Measurements from ENCODE around the gene RITA1. TPM values are rescaled to one million over a fixed set of nuclear protein-coding genes. Genes with fewer than 3 reads are reported as not detected.

Gene RITA1
- total and polyA plus RNA-seq, 4 donors, result 9.1 to 19.7 (median 14.3) TPM

DNA sequence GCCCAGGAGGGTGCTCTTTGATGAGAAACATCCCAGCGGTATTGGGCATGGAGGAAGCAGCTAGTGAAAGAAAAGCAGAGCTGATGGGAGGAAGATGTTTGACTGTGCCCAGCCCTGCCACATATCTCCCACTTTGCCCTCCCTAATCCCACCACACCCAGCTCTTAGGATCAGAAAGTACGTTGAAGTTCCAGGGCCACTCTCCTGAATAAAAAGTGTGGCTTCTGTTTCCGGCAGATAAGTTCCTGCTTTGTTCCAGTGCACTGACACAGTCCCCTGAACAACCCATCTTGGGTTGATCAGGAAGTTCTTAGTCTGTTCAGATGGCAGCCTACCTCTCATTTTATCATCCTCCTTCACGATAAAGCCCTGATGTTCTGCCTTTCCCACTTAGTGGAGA, 52.2 kb downstream of the RITA1 start:
- TF ChIP-seq, protein P1, sequence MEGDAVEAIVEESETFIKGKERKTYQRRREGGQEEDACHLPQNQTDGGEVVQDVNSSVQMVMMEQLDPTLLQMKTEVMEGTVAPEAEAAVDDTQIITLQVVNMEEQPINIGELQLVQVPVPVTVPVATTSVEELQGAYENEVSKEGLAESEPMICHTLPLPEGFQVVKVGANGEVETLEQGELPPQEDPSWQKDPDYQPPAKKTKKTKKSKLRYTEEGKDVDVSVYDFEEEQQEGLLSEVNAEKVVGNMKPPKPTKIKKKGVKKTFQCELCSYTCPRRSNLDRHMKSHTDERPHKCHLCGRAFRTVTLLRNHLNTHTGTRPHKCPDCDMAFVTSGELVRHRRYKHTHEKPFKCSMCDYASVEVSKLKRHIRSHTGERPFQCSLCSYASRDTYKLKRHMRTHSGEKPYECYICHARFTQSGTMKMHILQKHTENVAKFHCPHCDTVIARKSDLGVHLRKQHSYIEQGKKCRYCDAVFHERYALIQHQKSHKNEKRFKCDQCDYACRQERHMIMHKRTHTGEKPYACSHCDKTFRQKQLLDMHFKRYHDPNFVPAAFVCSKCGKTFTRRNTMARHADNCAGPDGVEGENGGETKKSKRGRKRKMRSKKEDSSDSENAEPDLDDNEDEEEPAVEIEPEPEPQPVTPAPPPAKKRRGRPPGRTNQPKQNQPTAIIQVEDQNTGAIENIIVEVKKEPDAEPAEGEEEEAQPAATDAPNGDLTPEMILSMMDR (IDR thresholded peaks at IDR 0.05; ENCODE audit: control extremely low read depth, extremely low read depth), result no peak
- Histone ChIP-seq H3K27me3 (ENCODE audit: control insufficient read depth in 3 of 3, insufficient read depth in 3 of 3, low read length in 2 of 3) (no peaks in the 10 kb centered on the region), H3K36me3 (ENCODE audit: control insufficient read depth in 4 of 4, insufficient read depth in 4 of 4, low read length in 4 of 4) (peaks cover 0 to 12% (median 7%) of the 10 kb centered on the region in 4 donors), H3K9me3 (ENCODE audit: control insufficient read depth in 4 of 4, insufficient read depth in 3 of 4, low read length in 3 of 4) (peaks cover 0 to 1% (median 0%) of the 10 kb centered on the region in 4 donors), H3K4me1 (ENCODE audit: control insufficient read depth in 5 of 5, insufficient read depth in 5 of 5, low read length in 5 of 5) (peaks cover 13 to 40% (median 15%) of the 10 kb centered on the region in 5 donors), H3K27ac (ENCODE audit: low read depth in 1 of 2, low read length in 1 of 2) (peak overlapping the region; percentile 51 to 55), H3K9ac (ENCODE audit: insufficient read depth in 1 of 2, low read length in 2 of 2) (no peak overlapping the region), H3K4me3 (no peak overlapping the region)
- DNase-seq, result no peak
- WGBS, 2 donors, result 31 to 48% methylated on average over 4 of the region's 4 CpGs
- no peak for ATAC-seq (ENCODE audit: insufficient read depth, low FRiP score)

DNA sequence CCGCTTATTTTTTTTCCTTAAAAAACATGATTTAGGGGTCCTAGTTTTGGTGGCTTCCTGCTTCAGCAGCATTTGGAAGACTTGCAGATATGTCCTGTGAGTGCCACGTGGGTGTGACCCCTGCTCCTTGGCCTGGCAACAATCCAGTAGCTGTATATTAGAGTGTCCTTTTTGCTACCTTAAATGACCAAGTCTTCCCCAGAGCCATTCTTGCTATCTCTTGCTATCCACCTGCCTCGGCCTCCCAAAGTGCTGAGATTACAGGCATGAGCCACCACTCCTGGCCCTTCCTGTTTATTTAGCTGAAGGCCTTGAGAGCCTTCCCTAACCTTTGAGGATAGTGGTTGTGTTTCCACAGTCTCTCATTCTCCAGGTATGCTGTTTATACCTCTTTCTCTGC, 52.8 kb downstream of the RITA1 start:
- H3K4me1 ChIP-seq (ENCODE audit: control insufficient read depth in 5 of 5, insufficient read depth in 5 of 5, low read length in 5 of 5), result peaks cover 13 to 39% (median 15%) of the 10 kb centered on the region in 5 donors
- H3K27ac ChIP-seq (ENCODE audit: low read depth in 1 of 2, low read length in 1 of 2), result peak overlapping the region; percentile 42 to 55
- DNase-seq (no peak), ATAC-seq (ENCODE audit: insufficient read depth, low FRiP score) (no peak)
- no peaks in the 10 kb centered on the region for H3K27me3 ChIP-seq (ENCODE audit: control insufficient read depth in 3 of 3, insufficient read depth in 3 of 3, low read length in 2 of 3)
- WGBS, 2 donors, result 40 to 54% methylated on average over 3 of the region's 3 CpGs
- H3K4me3 ChIP-seq, result no peak overlapping the region
- peaks cover 0 to 8% (median 5%) of the 10 kb centered on the region in 4 donors for H3K36me3 ChIP-seq (ENCODE audit: control insufficient read depth in 4 of 4, insufficient read depth in 4 of 4, low read length in 4 of 4)
- TF ChIP-seq, protein P1 (IDR thresholded peaks at IDR 0.05; ENCODE audit: control extremely low read depth, extremely low read depth), result no peak
- H3K9ac ChIP-seq (ENCODE audit: insufficient read depth in 1 of 2, low read length in 2 of 2), result no peak overlapping the region
- peaks cover 0 to 1% (median 0%) of the 10 kb centered on the region in 4 donors for H3K9me3 ChIP-seq (ENCODE audit: control insufficient read depth in 4 of 4, insufficient read depth in 3 of 4, low read length in 3 of 4)

DNA sequence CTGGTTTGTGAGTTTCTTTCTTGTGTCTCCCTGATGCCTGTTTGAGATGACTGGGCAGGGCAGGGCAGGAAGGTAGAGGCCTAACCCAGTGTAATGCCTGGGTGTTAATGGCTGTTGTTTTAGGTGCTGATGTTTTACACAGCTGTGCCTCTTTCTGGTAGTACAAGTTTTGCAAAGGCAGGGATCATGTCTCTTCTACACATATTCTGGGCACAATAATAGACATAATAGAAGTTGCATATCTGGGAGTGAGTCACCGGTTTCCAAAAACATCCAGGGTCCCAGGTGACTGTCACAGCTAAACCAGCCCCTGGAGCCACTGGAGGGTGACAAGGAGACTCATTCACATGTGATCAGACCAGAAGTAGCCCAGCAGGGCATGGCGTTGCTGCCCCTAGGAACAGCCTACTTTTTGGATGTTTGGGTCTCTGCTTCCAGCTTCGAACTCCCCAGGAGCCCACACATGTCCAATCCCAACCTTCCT, 53.8 kb downstream of the RITA1 start:
- peaks cover 14 to 45% (median 21%) of the 10 kb centered on the region in 5 donors for H3K4me1 ChIP-seq (ENCODE audit: control insufficient read depth in 5 of 5, insufficient read depth in 5 of 5, low read length in 5 of 5)
- ATAC-seq (ENCODE audit: insufficient read depth, low FRiP score), result no peak
- no peak for DNase-seq
- H3K9ac ChIP-seq (ENCODE audit: insufficient read depth in 1 of 2, low read length in 2 of 2), result no peak overlapping the region
- H3K36me3 ChIP-seq (ENCODE audit: control insufficient read depth in 4 of 4, insufficient read depth in 4 of 4, low read length in 4 of 4), result peaks cover 0 to 8% (median 2%) of the 10 kb centered on the region in 4 donors
- H3K9me3 ChIP-seq (ENCODE audit: control insufficient read depth in 4 of 4, insufficient read depth in 3 of 4, low read length in 3 of 4), result peaks cover 0 to 1% (median 0%) of the 10 kb centered on the region in 4 donors
- H3K4me3 ChIP-seq, result no peak overlapping the region
- H3K27ac ChIP-seq (ENCODE audit: low read depth in 1 of 2, low read length in 1 of 2), result peak overlapping the region; percentile 32 to 76
- TF ChIP-seq, protein P1 (IDR thresholded peaks at IDR 0.05; ENCODE audit: control extremely low read depth, extremely low read depth), result no peak
- no peaks in the 10 kb centered on the region for H3K27me3 ChIP-seq (ENCODE audit: control insufficient read depth in 3 of 3, insufficient read depth in 3 of 3, low read length in 2 of 3)
- 83 to 88% methylated on average over 3 of the region's 3 CpGs for WGBS, 2 donors
